Measurements from ENCODE around the gene CDC14B. TPM values are rescaled to one million over a fixed set of nuclear protein-coding genes. Genes with fewer than 3 reads are reported as not detected.

The CDC14B gene
- total RNA-seq, 1 experiment from 2014 or later, result 29.8 TPM

- H3K9me3 Mint-ChIP-seq (ENCODE audit: low read depth, unreplicated experiment), result no peaks in the 10 kb centered on the region
- no peaks in the 10 kb centered on the region for H3K4me1 Mint-ChIP-seq (ENCODE audit: low read depth, unreplicated experiment)
- CTCF ChIA-PET, result no interaction called here
- DNase-seq, result no peak
- no TSS peak for BruUV-seq (replicated peaks)
- H3K27ac Mint-ChIP-seq (ENCODE audit: unreplicated experiment), result no peak overlapping the region
- peaks cover 3% of the 10 kb centered on the region for H3K36me3 Mint-ChIP-seq (ENCODE audit: insufficient read depth, unreplicated experiment)
- no peaks in the 10 kb centered on the region for H3K27me3 Mint-ChIP-seq (ENCODE audit: unreplicated experiment)
- no peak for TF ChIP-seq CTCF (IDR thresholded peaks at IDR 0.05; ENCODE audit: unreplicated experiment)
- H3K4me3 Mint-ChIP-seq (ENCODE audit: low read depth, unreplicated experiment), result no peak overlapping the region
- intact Hi-C loops (cut with micrococcal nuclease; ENCODE audit: unreplicated experiment), result no loop called here
These were observed 117.8 kb downstream of the CDC14B start for GRCh38 chr9:96501633-96502538.

- H3K4me3 Mint-ChIP-seq (ENCODE audit: low read depth, unreplicated experiment), result no peak overlapping the region
- CTCF ChIA-PET, result no interaction called here
- H3K27me3 Mint-ChIP-seq (ENCODE audit: unreplicated experiment), result no peaks in the 10 kb centered on the region
- no peak for TF ChIP-seq CTCF (IDR thresholded peaks at IDR 0.05; ENCODE audit: unreplicated experiment)
- no peaks in the 10 kb centered on the region for H3K4me1 Mint-ChIP-seq (ENCODE audit: low read depth, unreplicated experiment)
- intact Hi-C loops (cut with micrococcal nuclease; ENCODE audit: unreplicated experiment), result no loop called here
- H3K27ac Mint-ChIP-seq (ENCODE audit: unreplicated experiment), result no peak overlapping the region
- peaks cover 3% of the 10 kb centered on the region for H3K36me3 Mint-ChIP-seq (ENCODE audit: insufficient read depth, unreplicated experiment)
- no TSS peak for BruUV-seq (replicated peaks)
- no peaks in the 10 kb centered on the region for H3K9me3 Mint-ChIP-seq (ENCODE audit: low read depth, unreplicated experiment)
- DNase-seq, result no peak
These were observed 118.7 kb downstream of the CDC14B start for GRCh38 chr9:96500696-96501632.

GRCh38 chr9:96499257-96499656 lies 120.4 kb downstream of the CDC14B start:
- H3K4me3 Mint-ChIP-seq (ENCODE audit: low read depth, unreplicated experiment), result no peak overlapping the region
- H3K4me1 Mint-ChIP-seq (ENCODE audit: low read depth, unreplicated experiment), result no peaks in the 10 kb centered on the region
- H3K27me3 Mint-ChIP-seq (ENCODE audit: unreplicated experiment), result no peaks in the 10 kb centered on the region
- CTCF ChIA-PET, result no interaction called here
- DNase-seq, result no peak
- BruUV-seq (replicated peaks), result no TSS peak
- no peaks in the 10 kb centered on the region for H3K9me3 Mint-ChIP-seq (ENCODE audit: low read depth, unreplicated experiment)
- intact Hi-C loops (cut with micrococcal nuclease; ENCODE audit: unreplicated experiment), result no loop called here
- H3K36me3 Mint-ChIP-seq (ENCODE audit: insufficient read depth, unreplicated experiment), result peaks cover 7% of the 10 kb centered on the region
- no peak for TF ChIP-seq CTCF (IDR thresholded peaks at IDR 0.05; ENCODE audit: unreplicated experiment)
- H3K27ac Mint-ChIP-seq (ENCODE audit: unreplicated experiment), result no peak overlapping the region

- Mint-ChIP-seq H3K4me3 (ENCODE audit: low read depth, unreplicated experiment) (no peak overlapping the region), H3K27ac (ENCODE audit: unreplicated experiment) (no peak overlapping the region), H3K4me1 (ENCODE audit: low read depth, unreplicated experiment) (no peaks in the 10 kb centered on the region), H3K9me3 (ENCODE audit: low read depth, unreplicated experiment) (no peaks in the 10 kb centered on the region), H3K27me3 (ENCODE audit: unreplicated experiment) (no peaks in the 10 kb centered on the region), H3K36me3 (ENCODE audit: insufficient read depth, unreplicated experiment) (peaks cover 7% of the 10 kb centered on the region)
- BruUV-seq (replicated peaks), result no TSS peak
- TF ChIP-seq CTCF (IDR thresholded peaks at IDR 0.05; ENCODE audit: unreplicated experiment), result no peak
- CTCF ChIA-PET, result no interaction called here
- intact Hi-C loops (cut with micrococcal nuclease; ENCODE audit: unreplicated experiment), result no loop called here
- no peak for DNase-seq
These were observed 120.8 kb downstream of the CDC14B start for GRCh38 chr9:96498796-96499195.

Data from Calu3 (cell line).